HepG2 (cell line): ENCODE measurements around the gene GOLGA6L10. TPM values are rescaled to one million over a fixed set of nuclear protein-coding genes. Genes with fewer than 3 reads are reported as not detected.

Experiments used
- ATAC-seq: fragments of 200-7000 bp; cut with Tn5 transposase; 3 replicates; pipeline ENCODE4 v1.9.1; 2020; ENCODE audit warnings: mild to moderate bottlenecking, moderate library complexity
- BruUV-seq: library from RNA; stranded (reverse); fragments of 400-500 nt; replicated peaks from 2 replicates; lab custom pipeline; 2021; lab: Mats Ljungman, UMichigan
- CTCF ChIA-PET: fragments of 300-600 bp; formaldehyde crosslinking; extraction: SDS; loops from one replicate; lab custom pipeline; 2021; ENCODE audit warnings: low total read pairs, inconsistent platforms, low intra/inter-chr PET ratio; lab: Yijun Ruan, JAX
- POLR2A ChIA-PET: fragments of 350-600 bp; sonication (Branson Sonifier 250); formaldehyde crosslinking; loops from one replicate; lab custom pipeline; 2020; ENCODE audit warnings: antibody characterized with exemption, inconsistent platforms; lab: Yijun Ruan, JAX
- DNase-seq: peaks from one replicate; pipeline ENCODE4 v3.0.0-alpha.2; 2015; ENCODE audit warnings: low spot score
- FAIRE-seq: peaks from 3 replicates; lab custom pipeline; 2011; peaks lifted over from hg19 to GRCh38; lab: Jason Lieb, UNC
- H2AFZ ChIP-seq: one replicate; pipeline ENCODE4 v1.6.1; 2011; ENCODE audit warnings: low read length, inconsistent platforms
- H3K27ac ChIP-seq: fragments of 300-600 bp; 3 replicates; pipeline ENCODE4 v1.8.0; 2011; ENCODE audit warnings: mixed run types, mild to moderate bottlenecking, mixed read lengths, low read length, inconsistent platforms; ENCODE audit not compliant: insufficient read depth; ENCODE audit errors: extremely low read length
- H3K27me3 ChIP-seq, 2 experiments: fragments of 200-600 bp in 1 of 2; 2 replicates in 1 of 2; 3 replicates in 1 of 2; pipeline versions ENCODE4 v1.6.0 to v1.8.0; 2011; ENCODE audit warnings: low read length in 2 of 2, mild to moderate bottlenecking in 2 of 2, moderate library complexity in 2 of 2, inconsistent platforms in 1 of 2; ENCODE audit not compliant: insufficient read depth in 2 of 2, control insufficient read depth in 1 of 2
- H3K36me3 ChIP-seq, 2 experiments: fragments of 200-600 bp in 1 of 2; replicated peaks in 1 of 2; 2 replicates in 1 of 2; 3 replicates in 1 of 2; pipeline versions ENCODE4 v1.5.1 to v1.8.0; 2011; ENCODE audit warnings: low read length in 2 of 2, inconsistent platforms in 1 of 2; ENCODE audit not compliant: insufficient read depth in 2 of 2, control insufficient read depth in 1 of 2
- H3K4me1 ChIP-seq: 2 replicates; pipeline ENCODE4 v1.5.1; 2012; ENCODE audit warnings: low read length, inconsistent platforms; ENCODE audit not compliant: insufficient read depth
- H3K4me2 ChIP-seq: 2 replicates; pipeline ENCODE4 v1.6.0; 2011; ENCODE audit warnings: low read depth, low read length, inconsistent platforms
- H3K4me3 ChIP-seq, 3 experiments: fragments of 200-600 bp in 1 of 3; sonication (generic), shearing (Covaris generic) in 1 of 3; replicated peaks in 1 of 3; 2 replicates each; pipeline ENCODE4 v1.5.1; 2011 to 2016; ENCODE audit warnings: low read length in 3 of 3, inconsistent platforms in 2 of 3, low read depth in 2 of 3, mild to moderate bottlenecking in 2 of 3, control low read depth in 1 of 3, mixed read lengths in 1 of 3; ENCODE audit not compliant: insufficient read depth in 1 of 3
- H3K79me2 ChIP-seq: one replicate; pipeline ENCODE4 v1.6.1; 2011; ENCODE audit warnings: low read length, inconsistent platforms; ENCODE audit not compliant: insufficient read depth
- H3K9ac ChIP-seq: 2 replicates; pipeline ENCODE4 v1.6.0; 2011; ENCODE audit warnings: mild to moderate bottlenecking, low read depth, low read length, inconsistent platforms; ENCODE audit not compliant: insufficient read depth
- H3K9me3 ChIP-seq: 2 replicates; pipeline ENCODE4 v1.5.1; 2012; ENCODE audit warnings: mild to moderate bottlenecking, low read length
- H4K20me1 ChIP-seq: 2 replicates; pipeline ENCODE4 v1.6.0; 2011; ENCODE audit warnings: inconsistent platforms, mild to moderate bottlenecking, low read length, moderate library complexity; ENCODE audit not compliant: insufficient read depth
- CBFB ChIP-seq: sonication (generic); formaldehyde crosslinking; IDR thresholded peaks from 2 replicates; pipeline ENCODE4 v1.4.0; 2020; ENCODE audit warnings: missing genetic modification reagents
- CENPT ChIP-seq: sonication (generic); formaldehyde crosslinking; IDR thresholded peaks from 2 replicates; pipeline ENCODE4 v1.8.0; 2022; ENCODE audit warnings: low read depth, mild to moderate bottlenecking, moderate library complexity, missing genetic modification reagents
- GLMP ChIP-seq: sonication (generic); formaldehyde crosslinking; IDR thresholded peaks from 2 replicates; pipeline ENCODE4 v1.9.0; 2021; ENCODE audit warnings: missing genetic modification reagents, mild to moderate bottlenecking, borderline replicate concordance
- HHEX ChIP-seq: IDR thresholded peaks from 2 replicates; pipeline ENCODE4 v1.6.1; 2016; ENCODE audit warnings: control low read depth
- ZNF276 ChIP-seq: sonication (generic); formaldehyde crosslinking; IDR thresholded peaks from 2 replicates; pipeline ENCODE4 v1.4.0; 2020; ENCODE audit warnings: mild to moderate bottlenecking, low read depth, missing genetic modification reagents
- ZNF33A ChIP-seq: sonication (generic); formaldehyde crosslinking; IDR thresholded peaks from 2 replicates; pipeline ENCODE4 v1.5.1; 2020; ENCODE audit warnings: missing genetic modification reagents, mild to moderate bottlenecking, moderate library complexity, borderline replicate concordance
- ZNF34 ChIP-seq: sonication (generic); formaldehyde crosslinking; IDR thresholded peaks from 2 replicates; pipeline ENCODE4 v1.4.0; 2020; ENCODE audit warnings: mild to moderate bottlenecking, missing genetic modification reagents, borderline replicate concordance
- WGBS: methylation state at CpG from one replicate; pipeline ENCODE4 v1.1.6; 2017; ENCODE audit warnings: low lambda C conversion rate; 5-methylcytosine and 5-hydroxymethylcytosine counted together
- in situ Hi-C: cut with HindIII; loops from 2 replicates; pipeline ENCODE4 v1.10.0; 2017; ENCODE audit warnings: low pct_unique_long_range_greater_than_20kb; ENCODE audit not compliant: extremely low pct_ligation_motif_present
- intact Hi-C: fragments of 100-400 bp; cut with micrococcal nuclease; formaldehyde crosslinking; loops from one replicate; pipeline ENCODE4 v1.10.0; 2022; ENCODE audit not compliant: unreplicated experiment
- polyA plus RNA-seq, 8 experiments: library from polyadenylated mRNA; depleted of rRNA in 3 of 8; stranded (reverse) in 7 of 8; unstranded in 1 of 8; fragments of >200 nt; fragmentation: Illumina TruSeq in 4 of 8; extraction: Trizol in 4 of 8; gene quantifications; 2 replicates each; pipeline versions ENCODE4 v1.2.1 to v1.2.3, GENCODE V29; 2011 to 2016; ENCODE audit warnings: low read depth in 4 of 8, missing spikeins in 1 of 8, mixed read lengths in 1 of 8; ENCODE audit not compliant: insufficient read depth in 1 of 8
- total RNA-seq, 5 experiments: library from RNA; depleted of rRNA; stranded (reverse); fragments of >200 nt; fragmentation: Illumina TruSeq; extraction: Trizol; gene quantifications; 2 replicates each; pipeline ENCODE4 v1.2.3, GENCODE V29; 2016; ENCODE audit warnings: low read depth in 1 of 5

Gene GOLGA6L10
- total and polyA plus RNA-seq, 2 of the 13 experiments (the other 11 are each of a cell fraction or from before 2014, with no cell fraction given): 1.5 to 2.5 TPM

DNA sequence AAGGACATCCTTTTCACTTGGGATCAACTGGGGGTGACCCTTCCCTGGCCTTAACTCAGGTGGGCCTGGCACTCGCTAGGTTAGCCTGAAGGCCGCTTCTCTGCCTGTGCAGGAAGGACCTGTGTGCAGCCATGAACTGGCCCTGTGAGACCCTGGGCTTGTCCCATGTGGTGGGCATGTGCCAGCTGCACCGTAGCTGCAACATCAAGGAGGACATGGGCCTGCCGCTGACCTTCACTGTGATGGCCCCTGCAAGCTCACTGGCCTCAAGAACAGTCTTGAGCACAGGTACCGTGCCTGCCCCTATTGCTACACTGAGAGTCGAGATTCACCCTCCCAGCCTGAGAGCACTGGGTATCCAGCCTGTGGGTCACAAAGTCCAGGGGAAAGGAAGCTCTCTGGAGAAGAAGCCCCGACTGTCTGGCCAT, 43.6 kb downstream of the GOLGA6L10 start:
- no peak for FAIRE-seq
- intact Hi-C loops: no loop called here
- WGBS: no CpG with 5 or more reads among the region's 7 CpGs
- no peaks in the 10 kb centered on the region for H4K20me1 ChIP-seq
- H2AFZ ChIP-seq: no peak overlapping the region
- ATAC-seq: peak; percentile 58
- H3K4me2 ChIP-seq: no peak overlapping the region
- no peak overlapping the region for H3K4me3 ChIP-seq
- no peak for DNase-seq
- H3K4me1 ChIP-seq: no peaks in the 10 kb centered on the region
- H3K27me3 ChIP-seq: peaks cover 2 to 7% of the 10 kb centered on the region in 2 experiments; a peak in 2 of 5 replicates
- BruUV-seq: no TSS peak
- no peaks in the 10 kb centered on the region for H3K36me3 ChIP-seq
- H3K79me2 ChIP-seq: no peaks in the 10 kb centered on the region
- CTCF ChIA-PET: no interaction called here
- POLR2A ChIA-PET: no interaction called here
- in situ Hi-C loops: no loop called here
- H3K9ac ChIP-seq: no peak overlapping the region
- no peak for TF ChIP-seq HHEX (CRISPR knock-in tag)
- TF ChIP-seq CBFB: no peak
- no peak for TF ChIP-seq ZNF33A (CRISPR knock-in tag)
- TF ChIP-seq ZNF276 (CRISPR knock-in tag): no peak
- TF ChIP-seq ZNF34: no peak
- TF ChIP-seq GLMP: no peak
- TF ChIP-seq CENPT: no peak
- TF ChIP-seq, all 625 proteins: peak for 0
- Histone ChIP-seq H3K27ac (no peak overlapping the region), H3K9me3 (no peaks in the 10 kb centered on the region)
